SK-N-MC (cell line): ENCODE measurements around the gene CTTN.

Experiments
- DNase-seq: peaks from one replicate; pipeline ENCODE4 v3.0.0-alpha.2; 2011; ENCODE audit warnings: low read depth, low spot score
- H3K27ac ChIP-seq: fragments of 200-600 bp; sonication (generic); 2 replicates; pipeline ENCODE4 v1.5.1; 2016; ENCODE audit warnings: mixed run types
- H3K36me3 ChIP-seq: fragments of 200-600 bp; sonication (generic); 2 replicates; pipeline ENCODE4 v1.6.1; 2017; ENCODE audit warnings: antibody characterized with exemption, low read length, mixed read lengths; ENCODE audit not compliant: insufficient read depth
- H3K4me3 ChIP-seq: fragments of 200-600 bp; sonication (generic); 2 replicates; pipeline ENCODE4 v1.5.1; 2016
- H3K9ac ChIP-seq: fragments of 200-600 bp; sonication (generic); 2 replicates; pipeline ENCODE4 v1.8.0; 2017; ENCODE audit warnings: mixed run types, mixed read lengths; ENCODE audit not compliant: insufficient read length
- H3K9me3 ChIP-seq: fragments of 200-600 bp; sonication (generic); 2 replicates; pipeline ENCODE4 v1.6.1; 2017; ENCODE audit warnings: low read depth, mild to moderate bottlenecking, antibody characterized with exemption, low read length, moderate library complexity, mixed read lengths
- EZH2 ChIP-seq: fragments of 200-600 bp; sonication (generic); IDR thresholded peaks from one replicate; pipeline ENCODE4 v1.6.1; 2017; ENCODE audit warnings: antibody characterized with exemption
- FOXP2 ChIP-seq: optimal IDR thresholded peaks from 2 replicates; pipeline ENCODE3; 2011; ENCODE audit warnings: mild to moderate bottlenecking, moderate library complexity; ENCODE audit not compliant: insufficient read depth; ENCODE audit errors: extremely low read length, control extremely low read depth
- POLR2AphosphoS5 ChIP-seq: IDR thresholded peaks from 2 replicates; pipeline ENCODE4 v1.6.1; 2012; ENCODE audit warnings: mild to moderate bottlenecking, low read depth, low read length, borderline replicate concordance

The CTTN gene

GRCh38 chr11:70419307-70420007 lies 21.1 kb downstream of the CTTN start:
- Histone ChIP-seq H3K4me3 (no peak overlapping the region), H3K36me3 (peaks cover 76% of the 10 kb centered on the region), H3K9ac (no peak overlapping the region), H3K27ac (no peak overlapping the region), H3K9me3 (no peaks in the 10 kb centered on the region)
- TF ChIP-seq FOXP2 (no peak), POLR2AphosphoS5 (no peak), EZH2 (no peak)
- no peak for DNase-seq

GRCh38 chr11:70420008-70420464 lies 21.7 kb downstream of the CTTN start:
- no peak overlapping the region for H3K9ac ChIP-seq
- TF ChIP-seq FOXP2: no peak
- no peak for TF ChIP-seq EZH2
- TF ChIP-seq POLR2AphosphoS5: no peak
- H3K4me3 ChIP-seq: no peak overlapping the region
- peaks cover 71% of the 10 kb centered on the region for H3K36me3 ChIP-seq
- no peak for DNase-seq
- no peaks in the 10 kb centered on the region for H3K9me3 ChIP-seq
- no peak overlapping the region for H3K27ac ChIP-seq

- TF ChIP-seq POLR2AphosphoS5: no peak
- no peak for TF ChIP-seq FOXP2
- TF ChIP-seq EZH2: no peak
- H3K27ac ChIP-seq: no peak overlapping the region
- no peak overlapping the region for H3K9ac ChIP-seq
- DNase-seq: no peak
- no peaks in the 10 kb centered on the region for H3K9me3 ChIP-seq
- peaks cover 66% of the 10 kb centered on the region for H3K36me3 ChIP-seq
- no peak overlapping the region for H3K4me3 ChIP-seq
Observed at GRCh38 chr11:70420496-70420895, 22.2 kb downstream of the CTTN start.

- Histone ChIP-seq H3K36me3 (peaks cover 62% of the 10 kb centered on the region), H3K9me3 (no peaks in the 10 kb centered on the region), H3K4me3 (no peak overlapping the region), H3K27ac (no peak overlapping the region), H3K9ac (no peak overlapping the region)
- no peak for TF ChIP-seq FOXP2
- TF ChIP-seq EZH2: no peak
- TF ChIP-seq POLR2AphosphoS5: no peak
- no peak for DNase-seq
Observed at GRCh38 chr11:70421123-70421522, 22.8 kb downstream of the CTTN start.

- no peaks in the 10 kb centered on the region for H3K9me3 ChIP-seq
- H3K4me3 ChIP-seq: no peak overlapping the region
- H3K36me3 ChIP-seq: peaks cover 51% of the 10 kb centered on the region
- no peak overlapping the region for H3K27ac ChIP-seq
- no peak for TF ChIP-seq FOXP2
- no peak for TF ChIP-seq EZH2
- no peak for TF ChIP-seq POLR2AphosphoS5
- DNase-seq: no peak
- no peak overlapping the region for H3K9ac ChIP-seq
Observed at GRCh38 chr11:70422692-70423522, 24.6 kb downstream of the CTTN start.

GRCh38 chr11:70423523-70424505 lies 25.5 kb downstream of the CTTN start:
- H3K36me3 ChIP-seq: peaks cover 49% of the 10 kb centered on the region
- no peak for DNase-seq
- H3K4me3 ChIP-seq: no peak overlapping the region

GRCh38 chr11:70424765-70425344 lies 26.5 kb downstream of the CTTN start:
- Histone ChIP-seq H3K9ac (no peak overlapping the region), H3K4me3 (no peak overlapping the region), H3K27ac (no peak overlapping the region), H3K36me3 (peaks cover 43% of the 10 kb centered on the region), H3K9me3 (no peaks in the 10 kb centered on the region)
- no peak for TF ChIP-seq EZH2
- no peak for TF ChIP-seq FOXP2
- no peak for TF ChIP-seq POLR2AphosphoS5
- DNase-seq: no peak

More at GRCh38 chr11:70423523-70424505, 25.5 kb downstream of the CTTN start:
- H3K9ac ChIP-seq: no peak overlapping the region
- H3K27ac ChIP-seq: no peak overlapping the region
- no peak for TF ChIP-seq FOXP2
- no peak for TF ChIP-seq POLR2AphosphoS5
- no peak for TF ChIP-seq EZH2
- H3K9me3 ChIP-seq: no peaks in the 10 kb centered on the region

GRCh38 chr11:70427436-70427835 lies 29.1 kb downstream of the CTTN start:
- TF ChIP-seq POLR2AphosphoS5: no peak
- no peak for TF ChIP-seq FOXP2
- TF ChIP-seq EZH2: no peak
- H3K36me3 ChIP-seq: peaks cover 40% of the 10 kb centered on the region; the same call in 1 of the 2 replicates
- no peak overlapping the region for H3K9ac ChIP-seq
- no peaks in the 10 kb centered on the region for H3K9me3 ChIP-seq
- H3K27ac ChIP-seq: 0 out of 2 replicates have a peak overlapping the region, but pooled peaks have one; percentile 36
- no peak for DNase-seq
- no peak overlapping the region for H3K4me3 ChIP-seq
